Heart left ventricle (tissue), 16 donors: ENCODE data around the gene KCNAB1. TPM values are rescaled to one million over a fixed set of nuclear protein-coding genes. Genes with fewer than 3 reads are reported as not detected.

ENCODE experiments used
- ATAC-seq, 4 donors: fragments of 200-7000 bp; cut with Tn5 transposase; one replicate each; pipeline ENCODE4 v1.9.1; 2020 to 2022; ENCODE audit warnings: moderate library complexity in 4 of 4, mild to moderate bottlenecking in 3 of 4, moderate number of reproducible peaks in 1 of 4
- DNase-seq, 5 donors: peaks; one replicate each; pipeline ENCODE4 v3.0.0-alpha.2; 2020
- H3K27ac ChIP-seq, 12 donors: fragments of 200-600 bp; sonication (generic) in 4 of 12; one replicate each; pipeline versions ENCODE4 v1.5.0 to v1.8.0; 2016 to 2022; ENCODE audit warnings: mild to moderate bottlenecking in 2 of 12
- H3K27me3 ChIP-seq, 9 donors: fragments of 200-600 bp; sonication (generic) in 2 of 9; one replicate each; pipeline versions ENCODE4 v1.5.1 to v1.8.0; 2016 to 2022; ENCODE audit warnings: mild to moderate bottlenecking in 3 of 9
- H3K36me3 ChIP-seq, 9 donors: fragments of 200-600 bp; sonication (generic) in 2 of 9; one replicate each; pipeline versions ENCODE4 v1.5.0 to v1.8.0; 2018 to 2022; ENCODE audit warnings: mild to moderate bottlenecking in 2 of 9
- H3K4me1 ChIP-seq, 12 donors: fragments of 200-600 bp; sonication (generic) in 4 of 12; one replicate each; pipeline versions ENCODE4 v1.5.0 to v1.8.0; 2016 to 2022; ENCODE audit warnings: mild to moderate bottlenecking in 3 of 12
- H3K4me3 ChIP-seq, 12 donors: fragments of 200-600 bp; sonication (generic) in 4 of 12; one replicate each; pipeline versions ENCODE4 v1.5.0 to v1.8.0; 2017 to 2022; ENCODE audit warnings: mild to moderate bottlenecking in 9 of 12, moderate library complexity in 4 of 12
- H3K9me3 ChIP-seq, 12 donors: fragments of 200-600 bp; sonication (generic) in 4 of 12; one replicate each; pipeline versions ENCODE4 v1.5.0 to v1.8.0; 2016 to 2022; ENCODE audit warnings: mild to moderate bottlenecking in 1 of 12
- CTCF ChIP-seq, 12 donors: fragments of 200-600 bp; sonication (generic) in 4 of 12; IDR thresholded peaks; one replicate each; pipeline versions ENCODE4 v1.5.0 to v1.8.0; 2018 to 2022; ENCODE audit warnings: antibody characterized with exemption in 12 of 12, mild to moderate bottlenecking in 5 of 12
- POLR2A ChIP-seq, 2 donors: fragments of 450-650 bp; IDR thresholded peaks; one replicate each; pipeline ENCODE4 v1.6.1; 2017; ENCODE audit warnings: antibody characterized with exemption in 2 of 2, mild to moderate bottlenecking in 2 of 2, moderate library complexity in 2 of 2
- WGBS, 4 donors: extraction: QIAGEN DNeasy Blood & Tissue Kit in 2 of 4; methylation state at CpG; one replicate each; pipeline versions ENCODE4 v1.1.5 to v1.1.7; 2013 to 2018; 5-methylcytosine and 5-hydroxymethylcytosine counted together
- intact Hi-C, 10 donors: fragments of 100-400 bp; cut with DNase I; formaldehyde crosslinking; loops; one replicate each; pipeline versions ENCODE4 v1.11.1 to v1.14.2; 2022
- polyA plus RNA-seq, 2 donors: library from polyadenylated mRNA; stranded (reverse); fragments of 200-250 nt; gene quantifications; one replicate each; pipeline ENCODE4 v1.2.3, GENCODE V29; 2013
- total RNA-seq, 9 donors: library from RNA; depleted of rRNA in 2 of 9; stranded (reverse); fragments of >200 nt in 2 of 9; fragmentation: NEBNext Ultra II Directional in 3 of 9; extraction: Animal tissue kit (Norgen Biotek cat#: 25700) in 3 of 9; gene quantifications; one replicate each; pipeline versions ENCODE4 v1.1.0 to v1.2.4, GENCODE V29; 2016 to 2023
- donor health status: ischemic (EF 13 %, LVEDD 7.1; RV severe dilation, severe dysfunction).
- donor health status: healthy with polysubstance abuse.
- donor health status: DM: no; HTN: yes; CAD: no.
- donor health status: DM: no; HTN: no; CAD: no.
- donor health status: ischemic (EF 25% LVEDD 6.9; RV normal size, moderate dysfunction).
- donor health status: ischemic (EF 25% LVEDD 5.7; RV mildly dilated, moderate dysfunction).
- donor health status: healthy.
- donor health status: DM: yes; HTN: yes; CAD: no.
- donor health status: ischemic (EF 35%, LVEDD 5.7; RV mildly dilated, moderate dysfunction).
- donor health status: nonischemic (EF 11% LVEDD 7.7; RV severe dilation, severe dysfunction).
- donor health status: DM: yes; HTN: yes; CAD: no.
- donor health status: PGD.
- donor health status: ischemic (EF 29% LVEDD 5.4; RV normal size, mild dysfunction).
- donor health status: nonischemic (EF 23%, LVEDD 6.1; RV moderate dilation, normal function).

KCNAB1 gene
- total and polyA plus RNA-seq, 11 donors = 1.1 to 3.5 (median 2.3) TPM

- WGBS, 4 donors = 69 to 82% (median 75%) methylated on average over 3 of the region's 3 CpGs
- DNase-seq (no peak), ATAC-seq (no peak)
- intact Hi-C loops = no loop called here
- Histone ChIP-seq H3K36me3 (no peaks in the 10 kb centered on the region), H3K9me3 (peaks cover 0 to 2% (median 0%) of the 10 kb centered on the region in 12 donors), H3K4me3 (no peak overlapping the region), H3K27ac (peak overlapping the region in 4 of 12 donors; percentile 20 to 71 (median 44)), H3K27me3 (no peaks in the 10 kb centered on the region), H3K4me1 (peaks cover 0 to 37% (median 0%) of the 10 kb centered on the region in 12 donors)
- TF ChIP-seq CTCF (IDR thresholded peaks at IDR 0.05) (no peak), POLR2A (IDR thresholded peaks at IDR 0.05) (no peak)
These were observed 372.5 kb downstream of the KCNAB1 start for GRCh38 chr3:156492801-156493261.

GRCh38 chr3:156493887-156494286, 373.5 kb downstream of the KCNAB1 start:
- H3K27ac ChIP-seq = peak overlapping the region in 1 of 12 donors; percentile 71
- H3K4me1 ChIP-seq = peaks cover 0 to 32% (median 0%) of the 10 kb centered on the region in 12 donors
- H3K27me3 ChIP-seq = no peaks in the 10 kb centered on the region
- no peaks in the 10 kb centered on the region for H3K36me3 ChIP-seq
- ATAC-seq (no peak), DNase-seq (no peak)
- peaks cover 0 to 6% (median 0%) of the 10 kb centered on the region in 12 donors for H3K9me3 ChIP-seq
- WGBS, 4 donors = 82 to 87% (median 84%) methylated on average over 3 of the region's 3 CpGs
- TF ChIP-seq POLR2A (IDR thresholded peaks at IDR 0.05) (no peak), CTCF (IDR thresholded peaks at IDR 0.05) (no peak)
- intact Hi-C loops = no loop called here
- H3K4me3 ChIP-seq = no peak overlapping the region

GRCh38 chr3:156495816-156496215, 375.4 kb downstream of the KCNAB1 start:
- WGBS, 4 donors = 91 to 97% (median 93%) methylated on average over 1 of the region's 1 CpG
- no peaks in the 10 kb centered on the region for H3K36me3 ChIP-seq
- peaks cover 0 to 21% (median 0%) of the 10 kb centered on the region in 12 donors for H3K4me1 ChIP-seq
- TF ChIP-seq CTCF (IDR thresholded peaks at IDR 0.05) (no peak), POLR2A (IDR thresholded peaks at IDR 0.05) (no peak)
- no peaks in the 10 kb centered on the region for H3K27me3 ChIP-seq
- H3K27ac ChIP-seq = no peak overlapping the region
- intact Hi-C loops = no loop called here
- peaks cover 0 to 6% (median 0%) of the 10 kb centered on the region in 12 donors for H3K9me3 ChIP-seq
- H3K4me3 ChIP-seq = no peak overlapping the region
- no peak for ATAC-seq
- DNase-seq = no peak

- TF ChIP-seq CTCF (IDR thresholded peaks at IDR 0.05) = no peak
- no peak for TF ChIP-seq POLR2A (IDR thresholded peaks at IDR 0.05)
- peaks cover 0 to 6% (median 0%) of the 10 kb centered on the region in 12 donors for H3K9me3 ChIP-seq
- peak overlapping the region in 3 of 12 donors; percentile 28 to 47 (median 42) for H3K27ac ChIP-seq
- intact Hi-C loops = no loop called here
- H3K4me3 ChIP-seq = no peak overlapping the region
- no peaks in the 10 kb centered on the region for H3K36me3 ChIP-seq
- WGBS, 4 donors = 43 to 63% (median 55%) methylated on average over 1 of the region's 1 CpG
- H3K4me1 ChIP-seq = peaks cover 0 to 9% (median 0%) of the 10 kb centered on the region in 12 donors
- DNase-seq (no peak), ATAC-seq (peak in 1 of 4 donors; percentile 49)
- no peaks in the 10 kb centered on the region for H3K27me3 ChIP-seq
These were observed 376.9 kb downstream of the KCNAB1 start for GRCh38 chr3:156497326-156497725.
